DND-41 (cell line): Measurements from ENCODE around the gene NDUFAF4.

Experiments used
- CTCF ChIP-seq: IDR thresholded peaks from 2 replicates; pipeline ENCODE4 v1.5.1; 2012; ENCODE audit warnings: borderline replicate concordance, low read length, moderate library complexity, mild to moderate bottlenecking; ENCODE audit not compliant: poor library complexity, severe bottlenecking; ENCODE audit errors: extremely low read depth
- EZH2 ChIP-seq: IDR thresholded peaks from 3 replicates; pipeline ENCODE4 v1.6.1; 2012; ENCODE audit warnings: borderline replicate concordance, low read depth, mild to moderate bottlenecking, moderate library complexity, low read length, inconsistent platforms; ENCODE audit not compliant: severe bottlenecking

- no peak for TF ChIP-seq CTCF
- TF ChIP-seq EZH2: no peak
These were observed 45.0 kb upstream of the NDUFAF4 start for GRCh38 chr6:96942676-96943075.
